Activated CD4-positive, CD25-positive, alpha-beta regulatory T cell (primary cell): ENCODE measurements around the gene PCDH9.

Experiments used
- DNase-seq, 4 experiments: peaks; one replicate each; lab custom pipeline; 2025; lab: John Stamatoyannopoulos, UW

The PCDH9 gene

DNA sequence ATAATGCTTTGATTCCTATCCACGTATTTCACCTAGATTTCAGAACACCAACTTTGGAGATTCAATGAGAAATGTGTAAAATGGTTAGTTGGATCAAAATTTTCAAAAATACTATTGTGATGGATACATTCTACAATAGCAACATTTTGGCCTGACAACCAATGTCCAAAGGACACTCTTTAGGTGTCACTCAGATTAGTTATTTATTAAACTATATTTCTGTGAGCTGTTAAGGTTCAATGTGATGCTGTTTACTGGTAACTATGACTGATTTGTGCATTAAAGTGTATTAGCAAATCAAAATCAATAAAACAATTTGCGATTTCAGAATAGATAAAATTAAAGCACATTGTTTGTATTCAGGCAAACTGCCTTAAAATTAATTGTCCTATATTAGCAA lies 149.8 kb downstream of the PCDH9 start:
- no peak for DNase-seq

DNA sequence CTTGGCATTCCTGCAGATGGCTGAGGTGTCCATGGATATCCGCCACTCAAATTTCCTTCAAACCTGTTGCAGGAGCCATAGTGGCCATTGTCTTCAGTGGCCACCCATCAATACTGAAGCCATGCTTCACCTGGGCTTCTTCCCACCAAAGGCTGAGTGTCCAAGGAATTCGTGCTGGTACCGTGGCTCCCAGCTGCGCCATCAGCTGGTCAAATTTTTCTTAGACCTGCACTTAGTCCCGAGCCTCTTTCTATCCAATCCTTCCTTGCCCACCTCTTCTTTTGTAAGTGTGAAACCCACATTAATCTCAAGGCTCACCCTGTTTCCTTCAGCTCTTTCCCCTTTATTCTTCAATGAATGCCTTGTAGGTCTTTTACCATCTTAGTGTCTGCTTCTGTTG lies 152.1 kb downstream of the PCDH9 start:
- no peak for DNase-seq

GRCh38 chr13:67077132-67077531 lies 153.0 kb downstream of the PCDH9 start:
- no peak for DNase-seq

GRCh38 chr13:67076378-67076777 lies 153.8 kb downstream of the PCDH9 start:
- DNase-seq: no peak

GRCh38 chr13:67075239-67075638 lies 154.9 kb downstream of the PCDH9 start:
- DNase-seq: no peak

DNA sequence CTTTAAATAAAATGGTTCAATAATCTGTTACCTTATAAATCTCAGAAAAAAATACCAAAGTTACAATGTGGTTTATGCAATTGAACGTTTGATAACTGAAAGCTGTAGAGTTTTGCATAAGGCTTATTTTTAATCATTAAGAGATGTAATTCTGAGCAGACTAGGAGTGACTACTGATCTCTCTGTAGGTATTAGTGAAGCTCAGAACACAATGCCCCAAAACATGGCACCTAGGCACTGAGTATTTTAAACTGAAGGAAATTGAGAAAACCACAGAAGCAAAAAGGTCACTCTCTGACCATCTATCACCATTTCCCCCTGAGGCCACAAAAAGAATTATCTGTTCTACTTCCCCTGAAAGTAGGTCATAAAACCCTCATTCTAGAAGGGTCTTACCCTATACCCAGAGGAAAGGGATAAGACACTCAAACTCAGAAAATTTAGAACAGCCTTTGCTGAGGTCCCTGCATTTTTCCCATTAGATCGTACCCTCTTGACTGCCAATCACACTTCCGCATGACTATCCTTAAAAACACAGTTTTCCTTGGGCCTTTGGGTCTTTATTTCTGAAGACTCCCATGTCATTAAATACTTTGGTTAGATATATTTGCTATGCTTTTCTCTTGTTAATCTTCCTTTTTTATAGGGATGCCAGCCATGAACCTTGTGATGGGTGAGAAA lies 158.1 kb downstream of the PCDH9 start:
- no peak for DNase-seq

- DNase-seq: no peak
Observed at GRCh38 chr13:67070306-67070705, 159.8 kb downstream of the PCDH9 start.

DNA sequence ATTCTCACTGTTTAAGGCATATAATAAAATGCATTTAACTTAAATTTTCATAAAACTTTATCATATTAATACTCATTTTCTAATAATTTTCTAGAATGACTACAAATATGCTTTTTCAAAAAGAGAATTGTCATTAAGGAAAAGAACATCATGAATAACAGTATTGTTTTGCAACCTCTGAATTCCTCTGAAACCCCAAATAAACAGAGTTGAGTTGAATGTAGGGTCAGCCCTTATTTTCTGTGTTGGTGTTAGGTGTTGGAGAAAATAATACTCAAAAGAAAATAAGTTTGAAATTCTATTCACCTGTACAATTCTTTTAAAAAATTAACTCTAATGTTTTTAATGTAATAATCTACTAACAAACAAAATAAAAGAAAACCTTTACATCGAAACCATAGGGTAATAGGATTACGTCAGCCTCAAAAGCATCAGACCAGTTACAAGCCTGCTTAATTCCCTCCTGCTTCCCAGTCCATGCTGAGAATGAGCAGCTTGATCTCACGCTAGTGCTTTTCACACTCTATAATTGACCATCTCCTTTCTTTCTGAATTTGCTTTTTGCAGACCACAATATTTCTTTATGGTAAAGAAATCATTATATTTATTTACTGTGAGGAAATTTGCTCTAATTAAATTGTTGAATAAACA lies 160.9 kb downstream of the PCDH9 start:
- no peak for DNase-seq

GRCh38 chr13:67064920-67065319 lies 165.2 kb downstream of the PCDH9 start:
- no peak for DNase-seq

GRCh38 chr13:67063036-67063435 lies 167.1 kb downstream of the PCDH9 start:
- DNase-seq: no peak

- DNase-seq: no peak
Observed at GRCh38 chr13:67062160-67062559, 168.0 kb downstream of the PCDH9 start.

GRCh38 chr13:67061750-67062149 lies 168.4 kb downstream of the PCDH9 start:
- no peak for DNase-seq

DNA sequence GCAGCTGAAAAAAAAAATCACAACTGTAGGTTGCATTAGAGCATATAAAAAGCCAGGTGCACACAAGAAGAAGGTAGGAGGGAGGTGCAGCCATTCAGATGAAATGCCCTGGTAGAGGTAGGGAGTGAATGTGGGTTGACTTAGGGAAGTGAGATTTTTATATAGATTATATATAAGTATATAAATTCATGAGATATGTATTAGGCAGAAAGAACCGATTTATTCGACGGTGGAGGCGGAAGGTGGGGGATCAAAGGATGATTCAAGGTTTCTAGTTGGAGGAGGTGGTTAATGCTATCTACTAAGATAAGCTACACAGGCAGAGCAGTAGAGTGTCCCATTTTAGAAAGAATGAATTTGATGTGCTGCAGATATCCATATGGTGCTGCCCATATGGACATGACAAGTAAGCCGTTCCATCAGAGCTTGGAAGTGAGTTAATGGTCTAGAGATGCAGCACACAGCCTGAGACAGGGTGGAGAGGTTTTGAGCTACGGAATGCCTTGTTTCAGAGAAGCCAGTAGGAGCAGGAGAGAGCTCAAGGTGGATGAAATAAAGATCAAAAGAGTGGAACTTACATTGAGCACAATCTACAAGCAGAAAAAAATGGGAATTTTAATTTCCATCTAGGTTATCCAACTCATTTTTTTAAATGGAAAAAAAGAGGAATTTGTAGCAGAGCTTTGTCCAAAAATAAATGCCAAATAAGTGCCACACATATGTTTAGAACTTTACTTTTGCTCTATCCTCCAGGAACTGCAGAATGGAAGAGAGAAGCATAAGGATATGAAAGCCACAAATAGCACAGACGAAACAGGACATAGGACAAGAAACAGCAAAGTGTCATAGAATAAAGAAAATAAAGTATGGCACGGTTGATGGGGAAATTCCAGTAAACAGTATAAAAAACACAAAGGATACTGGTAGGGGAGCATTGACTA lies 177.3 kb downstream of the PCDH9 start:
- DNase-seq: no peak

DNA sequence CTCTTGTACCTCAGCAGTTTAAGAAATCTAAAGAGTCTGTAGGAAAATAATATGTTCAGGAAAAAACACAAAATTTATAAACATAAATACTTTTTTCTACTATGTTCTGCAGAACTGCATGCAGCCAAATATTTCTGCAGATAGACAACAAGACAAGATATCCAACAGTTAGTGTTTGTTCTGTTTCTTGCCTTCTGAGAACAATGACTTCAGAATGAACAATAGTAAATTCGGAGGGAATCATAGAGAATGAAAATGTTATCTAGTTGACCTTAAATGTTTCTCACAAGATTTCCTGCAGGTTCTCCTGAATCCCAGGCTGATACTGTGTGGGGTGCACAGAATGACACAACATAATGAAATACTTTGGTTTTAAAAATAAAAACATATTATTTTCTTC lies 180.4 kb downstream of the PCDH9 start:
- DNase-seq: no peak

DNA sequence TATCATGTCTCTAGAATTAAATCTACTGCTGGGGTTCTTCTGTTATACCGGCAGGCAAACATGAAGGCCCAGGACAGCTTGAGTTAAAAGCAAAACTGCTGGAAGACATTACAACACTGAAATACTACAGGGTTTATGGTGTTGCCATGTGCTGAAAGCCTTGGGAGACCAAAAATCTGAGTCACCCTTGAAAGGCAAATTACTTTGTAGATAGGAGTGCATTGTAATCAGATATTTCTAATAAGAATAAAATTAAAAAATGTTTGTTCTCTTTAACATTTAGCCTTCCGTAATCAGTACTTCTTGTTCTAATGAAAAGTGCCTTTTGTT lies 181.3 kb downstream of the PCDH9 start:
- no peak for DNase-seq

DNA sequence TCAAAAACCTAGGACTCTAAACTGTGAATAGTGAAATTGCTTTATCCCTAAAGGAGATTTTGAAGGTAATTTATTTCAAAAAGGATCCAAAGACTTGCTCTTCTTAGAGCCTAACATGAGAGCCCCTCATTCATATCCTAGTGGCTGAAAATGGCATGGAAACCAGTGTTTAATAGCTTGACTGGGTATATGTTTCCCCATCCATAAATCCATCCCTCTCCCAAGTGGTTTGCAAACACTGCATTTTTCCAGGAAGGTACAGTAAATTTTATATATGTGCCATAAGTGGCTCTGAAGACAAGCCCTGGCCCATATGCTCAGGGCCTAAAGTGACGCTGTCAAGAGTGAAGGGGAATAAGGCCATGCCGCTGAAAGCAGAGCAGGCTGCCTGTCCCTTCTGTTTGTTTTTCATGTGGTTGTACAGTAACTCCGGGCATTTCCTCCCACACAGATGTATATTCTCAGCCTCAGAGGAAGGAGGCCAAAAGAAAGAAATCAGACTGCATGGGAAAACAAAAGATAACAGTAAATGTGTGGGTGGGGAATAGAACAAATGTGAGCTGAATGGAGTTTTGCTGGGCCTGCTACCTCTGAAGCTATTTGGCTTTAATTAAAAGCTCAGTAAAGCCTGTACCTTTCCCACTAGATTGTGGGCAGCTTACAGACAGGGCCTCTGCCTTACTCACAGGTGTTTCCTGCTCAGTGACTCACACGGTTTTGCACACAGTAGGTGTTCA lies 181.9 kb downstream of the PCDH9 start:
- no peak for DNase-seq

- no peak for DNase-seq
Observed at GRCh38 chr13:67045357-67045756, 184.8 kb downstream of the PCDH9 start.

DNA sequence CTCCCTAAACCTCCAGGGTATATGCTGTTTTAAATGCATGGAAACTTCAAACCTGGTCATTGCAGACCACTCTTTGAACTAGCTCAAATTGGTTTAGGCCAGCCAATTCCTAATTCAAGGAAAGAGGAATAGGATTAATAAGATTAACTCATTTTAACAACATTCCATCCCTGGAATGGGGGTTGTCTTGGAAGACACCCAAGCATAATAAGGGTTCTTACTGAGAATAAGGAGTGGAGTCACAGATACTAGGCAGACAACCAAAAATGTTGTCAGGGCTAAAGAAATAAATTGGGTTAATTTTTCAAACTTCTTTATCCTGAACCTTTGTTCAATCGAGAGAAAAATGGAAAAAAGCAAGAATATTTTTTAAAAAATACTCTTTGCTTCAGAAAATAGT lies 186.2 kb downstream of the PCDH9 start:
- DNase-seq: no peak

DNA sequence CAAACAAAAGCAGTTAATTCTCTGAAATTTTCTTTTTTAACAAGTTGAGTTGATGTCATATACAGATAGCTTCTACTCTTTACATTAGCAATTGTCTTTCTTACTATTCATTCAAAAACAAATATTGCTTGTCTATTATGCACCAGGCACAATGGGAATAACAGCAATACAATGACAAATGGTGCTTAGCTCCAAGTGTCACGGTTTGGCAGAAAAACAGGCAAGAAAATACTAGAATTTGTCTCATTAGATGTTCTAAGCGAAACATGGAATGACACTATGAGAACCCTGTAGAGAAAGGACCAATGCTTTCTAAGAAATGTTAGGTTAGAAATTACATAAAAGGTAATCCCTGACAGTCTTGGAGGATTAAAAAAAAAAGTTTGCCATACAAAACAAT lies 187.6 kb downstream of the PCDH9 start:
- no peak for DNase-seq

DNA sequence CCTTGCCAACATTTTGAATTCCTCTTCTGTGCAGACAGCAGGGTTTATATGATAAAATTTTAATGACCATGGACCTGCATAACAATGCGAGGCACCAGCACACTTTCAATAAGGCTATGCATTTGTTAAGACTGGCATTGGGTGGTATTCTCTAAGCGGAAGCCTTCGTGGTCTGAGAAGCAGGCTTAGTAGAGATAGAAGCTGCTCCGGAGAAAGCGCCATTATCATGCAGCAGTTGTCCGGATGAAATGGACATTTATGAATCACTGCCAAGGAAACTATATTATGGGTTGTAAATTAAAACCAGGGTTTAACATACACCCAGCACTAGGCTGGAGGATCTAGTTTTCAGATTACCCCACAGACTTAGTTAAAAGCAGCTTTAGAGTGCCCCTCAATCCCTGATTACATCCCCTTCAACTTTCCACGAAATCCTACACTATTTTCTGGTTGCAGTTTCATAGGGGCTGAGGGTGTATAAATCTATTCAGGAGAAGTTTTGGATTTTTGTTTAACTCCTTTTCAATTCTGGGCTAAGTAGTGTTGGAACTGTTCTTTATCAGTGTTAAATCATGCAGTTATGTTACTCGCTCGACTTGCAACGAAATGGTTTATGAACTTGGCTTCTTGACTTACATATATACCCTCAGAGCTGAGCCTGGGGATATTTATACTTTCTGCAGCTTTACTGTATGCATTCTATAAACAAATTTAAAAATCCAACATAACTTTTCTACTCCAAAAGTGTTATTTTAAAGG lies 193.3 kb downstream of the PCDH9 start:
- DNase-seq: no peak

- no peak for DNase-seq
Observed at GRCh38 chr13:67033170-67033569, 197.0 kb downstream of the PCDH9 start.
